HepG2 (cell line): ENCODE results near the gene SLCO4A1. TPM values are rescaled to one million over a fixed set of nuclear protein-coding genes. Genes with fewer than 3 reads are reported as not detected.

ENCODE experiments used
- CREB3 ChIP-seq: sonication (generic); formaldehyde crosslinking; IDR thresholded peaks from 2 replicates; pipeline ENCODE4 v1.5.0; 2020; ENCODE audit warnings: missing genetic modification reagents
- ISL2 ChIP-seq: sonication (generic); formaldehyde crosslinking; IDR thresholded peaks from 2 replicates; pipeline ENCODE4 v1.5.0; 2020; ENCODE audit warnings: missing genetic modification reagents
- KAT8 ChIP-seq: IDR thresholded peaks from 2 replicates; pipeline ENCODE4 v1.6.1; 2016; ENCODE audit warnings: missing genetic modification reagents, missing compliant biosample characterization
- NFATC3 ChIP-seq: sonication (generic); formaldehyde crosslinking; IDR thresholded peaks from 2 replicates; pipeline ENCODE4 v1.5.1; 2020; ENCODE audit warnings: mild to moderate bottlenecking, missing genetic modification reagents
- RBFOX2 ChIP-seq: fragments of 200-400 bp; formaldehyde crosslinking; IDR thresholded peaks from 2 replicates; pipeline ENCODE4 v1.6.1; 2017; ENCODE audit warnings: low read depth, mild to moderate bottlenecking, low read length
- RNF2 ChIP-seq: fragments of 450-650 bp; conservative IDR thresholded peaks from 2 replicates; pipeline ENCODE4 v1.6.1; 2016; ENCODE audit warnings: low read depth
- RNF219 ChIP-seq: sonication (generic); formaldehyde crosslinking; IDR thresholded peaks from 2 replicates; pipeline ENCODE4 v1.5.0; 2020; ENCODE audit warnings: mild to moderate bottlenecking, missing genetic modification reagents
- RXRB ChIP-seq: IDR thresholded peaks from 2 replicates; pipeline ENCODE4 v1.6.1; 2016; ENCODE audit warnings: borderline replicate concordance, missing genetic modification reagents, missing compliant biosample characterization
- TAF15 ChIP-seq: fragments of 200-400 bp; formaldehyde crosslinking; IDR thresholded peaks from one replicate; pipeline ENCODE4 v1.6.1; 2018; ENCODE audit warnings: mild to moderate bottlenecking, low read depth, low read length; ENCODE audit not compliant: poor library complexity, severe bottlenecking
- THAP7 ChIP-seq: sonication (generic); formaldehyde crosslinking; IDR thresholded peaks from 2 replicates; pipeline ENCODE4 v1.8.1; 2023; ENCODE audit warnings: mild to moderate bottlenecking, missing genetic modification reagents
- TRIM22 ChIP-seq: fragments of 450-650 bp; IDR thresholded peaks from 2 replicates; pipeline ENCODE4 v1.6.1; 2017
- XRCC5 ChIP-seq: fragments of 200-400 bp; formaldehyde crosslinking; optimal IDR thresholded peaks from 2 replicates; pipeline ENCODE3; 2017; ENCODE audit warnings: mild to moderate bottlenecking, low read length
- ZNF276 ChIP-seq: sonication (generic); formaldehyde crosslinking; IDR thresholded peaks from 2 replicates; pipeline ENCODE4 v1.4.0; 2020; ENCODE audit warnings: mild to moderate bottlenecking, low read depth, missing genetic modification reagents
- ZNF652 ChIP-seq: IDR thresholded peaks from 2 replicates; pipeline ENCODE4 v1.6.1; 2016; ENCODE audit warnings: low read depth, borderline replicate concordance
- ZNF720 ChIP-seq: sonication (generic); formaldehyde crosslinking; IDR thresholded peaks from 2 replicates; pipeline ENCODE4 v1.4.0; 2020; ENCODE audit warnings: missing genetic modification reagents
- ZNF850 ChIP-seq: sonication (generic); formaldehyde crosslinking; conservative IDR thresholded peaks from 2 replicates; pipeline ENCODE4 v1.9.0; 2021; ENCODE audit warnings: mild to moderate bottlenecking, missing genetic modification reagents
- ZZZ3 ChIP-seq: sonication (generic); formaldehyde crosslinking; IDR thresholded peaks from 2 replicates; pipeline ENCODE4 v1.4.0; 2020; ENCODE audit warnings: missing genetic modification reagents, mild to moderate bottlenecking, borderline replicate concordance
- polyA plus RNA-seq, 8 experiments: library from polyadenylated mRNA; depleted of rRNA in 3 of 8; stranded (reverse) in 7 of 8; unstranded in 1 of 8; fragments of >200 nt; fragmentation: Illumina TruSeq in 4 of 8; extraction: Trizol in 4 of 8; gene quantifications; 2 replicates each; pipeline versions ENCODE4 v1.2.1 to v1.2.3, GENCODE V29; 2011 to 2016; ENCODE audit warnings: low read depth in 4 of 8, missing spikeins in 1 of 8, mixed read lengths in 1 of 8; ENCODE audit not compliant: insufficient read depth in 1 of 8
- total RNA-seq, 5 experiments: library from RNA; depleted of rRNA; stranded (reverse); fragments of >200 nt; fragmentation: Illumina TruSeq; extraction: Trizol; gene quantifications; 2 replicates each; pipeline ENCODE4 v1.2.3, GENCODE V29; 2016; ENCODE audit warnings: low read depth in 1 of 5

The SLCO4A1 gene
- total and polyA plus RNA-seq, 2 of the 13 experiments (the other 11 are each of a cell fraction or from before 2014, with no cell fraction given): 55.5 to 112 TPM

GRCh38 chr20:62661647-62662046, 19.3 kb downstream of the SLCO4A1 start (continued):
- TF ChIP-seq RNF2: no peak
- TF ChIP-seq RBFOX2: peak; percentile 30; the same call in 1 of the 2 replicates
- peak; percentile 40 for TF ChIP-seq XRCC5
- no peak for TF ChIP-seq KAT8 (CRISPR knock-in tag)
- no peak for TF ChIP-seq ZNF720 (CRISPR knock-in tag)
- no peak for TF ChIP-seq ZNF652 (CRISPR knock-in tag)
- no peak for TF ChIP-seq ZNF850 (CRISPR knock-in tag)
- TF ChIP-seq ZNF276 (CRISPR knock-in tag): no peak
- TF ChIP-seq CREB3 (CRISPR knock-in tag): no peak
- TF ChIP-seq RXRB (CRISPR knock-in tag): no peak
- TF ChIP-seq TRIM22: no peak
- TF ChIP-seq THAP7: no peak
- TF ChIP-seq NFATC3: no peak
- no peak for TF ChIP-seq ISL2
- no peak for TF ChIP-seq ZZZ3
- no peak for TF ChIP-seq RNF219 (CRISPR knock-in tag)
- TF ChIP-seq TAF15: peak; percentile 77
